Rectal smooth muscle tissue (tissue), 1 donor: ENCODE measurements around the gene DLX4.
A peak's percentile ranks its signal among the peaks of the same experiment; 100 is the strongest.

Experiments
- H3K27ac ChIP-seq: one replicate; pipeline ENCODE4 v1.7.0; 2013; ENCODE audit warnings: low read depth, low read length, inconsistent platforms
- H3K27me3 ChIP-seq: one replicate; pipeline ENCODE4 v1.7.0; 2013; ENCODE audit warnings: low read length; ENCODE audit not compliant: control insufficient read depth, insufficient read depth
- H3K36me3 ChIP-seq: one replicate; pipeline ENCODE4 v1.7.0; 2013; ENCODE audit warnings: low read length; ENCODE audit not compliant: control insufficient read depth, insufficient read depth
- H3K4me1 ChIP-seq: one replicate; pipeline ENCODE4 v1.7.0; 2013; ENCODE audit warnings: low read length; ENCODE audit not compliant: control insufficient read depth, insufficient read depth
- H3K4me3 ChIP-seq: one replicate; pipeline ENCODE4 v1.7.0; 2013; ENCODE audit warnings: low read length
- H3K9ac ChIP-seq: one replicate; pipeline ENCODE4 v1.7.0; 2013; ENCODE audit warnings: low read length

The DLX4 gene

GRCh38 chr17:49995055-49995738 lies 26.2 kb downstream of the DLX4 start, which contains the start of gene DLX3:
Gene DLX3 (minus strand): TSS chr17:49995224. CDS start chr17:49994998, 226 bp downstream.
- Histone ChIP-seq H3K36me3 (no peaks in the 10 kb centered on the region), H3K27me3 (peaks cover 52% of the 10 kb centered on the region), H3K4me1 (peaks cover 3% of the 10 kb centered on the region), H3K4me3 (peak within 1 kb of the TSS; percentile 47), H3K9ac (no peak within 1 kb of the TSS), H3K27ac (no peak within 1 kb of the TSS)

GRCh38 chr17:49996121-49996494 lies 27.1 kb downstream of the DLX4 start:
- Histone ChIP-seq H3K4me3 (no peak overlapping the region), H3K4me1 (peaks cover 3% of the 10 kb centered on the region), H3K9ac (no peak overlapping the region), H3K27me3 (peaks cover 50% of the 10 kb centered on the region), H3K36me3 (no peaks in the 10 kb centered on the region), H3K27ac (no peak overlapping the region)

GRCh38 chr17:49996495-49997300 lies 27.7 kb downstream of the DLX4 start:
- H3K4me3 ChIP-seq = no peak overlapping the region
- H3K9ac ChIP-seq = no peak overlapping the region
- peaks cover 48% of the 10 kb centered on the region for H3K27me3 ChIP-seq
- no peaks in the 10 kb centered on the region for H3K36me3 ChIP-seq
- H3K27ac ChIP-seq = no peak overlapping the region
- H3K4me1 ChIP-seq = peaks cover 3% of the 10 kb centered on the region

- peaks cover 48% of the 10 kb centered on the region for H3K27me3 ChIP-seq
- no peak overlapping the region for H3K27ac ChIP-seq
- H3K4me3 ChIP-seq = no peak overlapping the region
- peaks cover 3% of the 10 kb centered on the region for H3K4me1 ChIP-seq
- no peaks in the 10 kb centered on the region for H3K36me3 ChIP-seq
- H3K9ac ChIP-seq = no peak overlapping the region
These were observed 28.3 kb downstream of the DLX4 start for GRCh38 chr17:49997301-49997650.

- Histone ChIP-seq H3K27ac (no peak overlapping the region), H3K4me1 (peaks cover 3% of the 10 kb centered on the region), H3K4me3 (no peak overlapping the region), H3K36me3 (no peaks in the 10 kb centered on the region), H3K27me3 (peaks cover 43% of the 10 kb centered on the region), H3K9ac (no peak overlapping the region)
These were observed 29.0 kb downstream of the DLX4 start for GRCh38 chr17:49997773-49998703.

GRCh38 chr17:49998836-49999511 lies 30.0 kb downstream of the DLX4 start:
- H3K27ac ChIP-seq = no peak overlapping the region
- peaks cover 37% of the 10 kb centered on the region for H3K27me3 ChIP-seq
- no peaks in the 10 kb centered on the region for H3K36me3 ChIP-seq
- peaks cover 2% of the 10 kb centered on the region for H3K4me1 ChIP-seq
- no peak overlapping the region for H3K4me3 ChIP-seq
- H3K9ac ChIP-seq = no peak overlapping the region

- no peak overlapping the region for H3K27ac ChIP-seq
These were observed 34.9 kb downstream of the DLX4 start for GRCh38 chr17:50003911-50004310.

GRCh38 chr17:50009282-50009681 lies 40.3 kb downstream of the DLX4 start:
- Histone ChIP-seq H3K27ac (no peak overlapping the region), H3K4me1 (no peaks in the 10 kb centered on the region), H3K36me3 (no peaks in the 10 kb centered on the region), H3K9ac (no peak overlapping the region), H3K4me3 (no peak overlapping the region), H3K27me3 (no peaks in the 10 kb centered on the region)

More at GRCh38 chr17:50003911-50004310, 34.9 kb downstream of the DLX4 start:
- Histone ChIP-seq H3K4me3 (no peak overlapping the region), H3K4me1 (no peaks in the 10 kb centered on the region), H3K36me3 (no peaks in the 10 kb centered on the region), H3K9ac (no peak overlapping the region), H3K27me3 (peaks cover 6% of the 10 kb centered on the region)

GRCh38 chr17:50013079-50013478 lies 44.1 kb downstream of the DLX4 start:
- Histone ChIP-seq H3K4me1 (no peaks in the 10 kb centered on the region), H3K27me3 (no peaks in the 10 kb centered on the region), H3K36me3 (no peaks in the 10 kb centered on the region), H3K4me3 (no peak overlapping the region), H3K9ac (no peak overlapping the region), H3K27ac (no peak overlapping the region)

GRCh38 chr17:50014471-50015088 lies 45.6 kb downstream of the DLX4 start:
- H3K36me3 ChIP-seq = no peaks in the 10 kb centered on the region
- H3K9ac ChIP-seq = no peak overlapping the region
- no peak overlapping the region for H3K4me3 ChIP-seq
- H3K27ac ChIP-seq = no peak overlapping the region
- H3K27me3 ChIP-seq = no peaks in the 10 kb centered on the region
- no peaks in the 10 kb centered on the region for H3K4me1 ChIP-seq

GRCh38 chr17:50015146-50015545 lies 46.2 kb downstream of the DLX4 start:
- Histone ChIP-seq H3K36me3 (no peaks in the 10 kb centered on the region), H3K27me3 (no peaks in the 10 kb centered on the region), H3K4me3 (no peak overlapping the region), H3K27ac (no peak overlapping the region), H3K4me1 (no peaks in the 10 kb centered on the region), H3K9ac (no peak overlapping the region)
